Stomach (tissue), 4 donors: Measurements from ENCODE around the gene RPS6KA2.

ENCODE experiments used
- CTCF ChIP-seq, 7 experiments: fragments of 450-650 bp in 4 of 7; fragments of 200-600 bp in 3 of 7; sonication (generic) in 3 of 7; IDR thresholded peaks; one replicate each; pipeline ENCODE4 v1.5.1; 2016 to 2019; ENCODE audit warnings: antibody characterized with exemption in 7 of 7, control low read depth in 2 of 7, mild to moderate bottlenecking in 1 of 7
- EP300 ChIP-seq: sonication (generic); formaldehyde crosslinking; IDR thresholded peaks from one replicate; pipeline ENCODE4 v1.6.1; 2017; ENCODE audit warnings: antibody characterized with exemption
- POLR2A ChIP-seq, 4 donors: fragments of 450-650 bp; IDR thresholded peaks; one replicate each; pipeline ENCODE4 v1.6.1; 2016; ENCODE audit warnings: antibody characterized with exemption in 4 of 4, control low read depth in 2 of 4, mild to moderate bottlenecking in 1 of 4, moderate library complexity in 1 of 4
- POLR2AphosphoS5 ChIP-seq, 3 donors: sonication (generic); formaldehyde crosslinking; IDR thresholded peaks; one replicate each; pipeline ENCODE4 v1.6.1; 2016; ENCODE audit warnings: antibody characterized with exemption in 3 of 3

- TF ChIP-seq EP300 (no peak), POLR2AphosphoS5 (IDR thresholded peaks at IDR 0.05) (no peak), POLR2A (IDR thresholded peaks at IDR 0.05) (no peak), CTCF (IDR thresholded peaks at IDR 0.05) (no peak)
Observed at GRCh38 chr6:166653639-166653941, 26.5 kb upstream of the RPS6KA2 start.
